ENCODE results near the gene EED.
"Not testable (repeated sequence)": the region's sequence is repeated elsewhere in the genome, so short reads cannot be mapped to it uniquely, and the experiment has no call there.

EED gene

GRCh38 chr11:86228269-86229038, 16.1 kb upstream of the EED start:
- in situ Hi-C loops (cut with MboI; ENCODE audit: low pct_unique_long_range_greater_than_20kb, low sequenced_read_pairs, unreplicated experiment): no loop called here
- TF ChIP-seq CTCF (IDR thresholded peaks at IDR 0.05; ENCODE audit: extremely low read depth, insufficient read depth, missing control alignments): no peak

GRCh38 chr11:86229039-86229330, 15.6 kb upstream of the EED start:
- in situ Hi-C loops (cut with MboI; ENCODE audit: low pct_unique_long_range_greater_than_20kb, low sequenced_read_pairs, unreplicated experiment); DNase-seq (ENCODE audit: low spot score): not testable (repeated sequence)

More at GRCh38 chr11:86228269-86229038, 16.1 kb upstream of the EED start:
- DNase-seq (ENCODE audit: low spot score): no peak

GRCh38 chr11:86230179-86230804, 14.3 kb upstream of the EED start:
- no peak for TF ChIP-seq CTCF (IDR thresholded peaks at IDR 0.05; ENCODE audit: extremely low read depth, insufficient read depth, missing control alignments)
- in situ Hi-C loops (cut with MboI; ENCODE audit: low pct_unique_long_range_greater_than_20kb, low sequenced_read_pairs, unreplicated experiment): no loop called here
- DNase-seq (ENCODE audit: low spot score): no peak

GRCh38 chr11:86230921-86231434, 13.6 kb upstream of the EED start:
- in situ Hi-C loops (cut with MboI; ENCODE audit: low pct_unique_long_range_greater_than_20kb, low sequenced_read_pairs, unreplicated experiment): no loop called here
- no peak for DNase-seq (ENCODE audit: low spot score)
- no peak for TF ChIP-seq CTCF (IDR thresholded peaks at IDR 0.05; ENCODE audit: extremely low read depth, insufficient read depth, missing control alignments)

GRCh38 chr11:86232556-86232955, 12.0 kb upstream of the EED start:
- in situ Hi-C loops (cut with MboI; ENCODE audit: low pct_unique_long_range_greater_than_20kb, low sequenced_read_pairs, unreplicated experiment): no loop called here
- no peak for TF ChIP-seq CTCF (IDR thresholded peaks at IDR 0.05; ENCODE audit: extremely low read depth, insufficient read depth, missing control alignments)
- no peak for DNase-seq (ENCODE audit: low spot score)

GRCh38 chr11:86234831-86235461, 9.6 kb upstream of the EED start:
- in situ Hi-C loops (cut with MboI; ENCODE audit: low pct_unique_long_range_greater_than_20kb, low sequenced_read_pairs, unreplicated experiment): no loop called here
- TF ChIP-seq CTCF (IDR thresholded peaks at IDR 0.05; ENCODE audit: extremely low read depth, insufficient read depth, missing control alignments): no peak
- DNase-seq (ENCODE audit: low spot score): no peak

GRCh38 chr11:86237267-86237804, 7.2 kb upstream of the EED start:
- in situ Hi-C loops (cut with MboI; ENCODE audit: low pct_unique_long_range_greater_than_20kb, low sequenced_read_pairs, unreplicated experiment): no loop called here
- DNase-seq (ENCODE audit: low spot score): no peak
- TF ChIP-seq CTCF (IDR thresholded peaks at IDR 0.05; ENCODE audit: extremely low read depth, insufficient read depth, missing control alignments): no peak

Data from GM13977 (cell line).